Measurements from ENCODE around the gene HDLBP.

The HDLBP gene

GRCh38 chr2:241191081-241191480 lies 124.4 kb downstream of the HDLBP start:
- no peak for DNase-seq (ENCODE audit: low read depth in 1 of 2, low spot score in 1 of 2)
- Histone ChIP-seq H3K27me3 (ENCODE audit: insufficient read depth, poor library complexity, severe bottlenecking) (no peaks in the 10 kb centered on the region), H3K4me3 (replicated peaks; ENCODE audit: insufficient read depth, low read length) (no peak overlapping the region), H3K27ac (replicated peaks) (no peak overlapping the region)
- TF ChIP-seq REST (IDR thresholded peaks at IDR 0.05; ENCODE audit: insufficient replicate concordance, low read depth) (no peak), SPI1 (IDR thresholded peaks at IDR 0.05; ENCODE audit: borderline replicate concordance, low read depth) (no peak), POLR2AphosphoS5 (IDR thresholded peaks at IDR 0.05; ENCODE audit: low read depth) (no peak), GABPA (IDR thresholded peaks at IDR 0.05; ENCODE audit: low read depth) (no peak)
- TF ChIP-seq, protein P1, sequence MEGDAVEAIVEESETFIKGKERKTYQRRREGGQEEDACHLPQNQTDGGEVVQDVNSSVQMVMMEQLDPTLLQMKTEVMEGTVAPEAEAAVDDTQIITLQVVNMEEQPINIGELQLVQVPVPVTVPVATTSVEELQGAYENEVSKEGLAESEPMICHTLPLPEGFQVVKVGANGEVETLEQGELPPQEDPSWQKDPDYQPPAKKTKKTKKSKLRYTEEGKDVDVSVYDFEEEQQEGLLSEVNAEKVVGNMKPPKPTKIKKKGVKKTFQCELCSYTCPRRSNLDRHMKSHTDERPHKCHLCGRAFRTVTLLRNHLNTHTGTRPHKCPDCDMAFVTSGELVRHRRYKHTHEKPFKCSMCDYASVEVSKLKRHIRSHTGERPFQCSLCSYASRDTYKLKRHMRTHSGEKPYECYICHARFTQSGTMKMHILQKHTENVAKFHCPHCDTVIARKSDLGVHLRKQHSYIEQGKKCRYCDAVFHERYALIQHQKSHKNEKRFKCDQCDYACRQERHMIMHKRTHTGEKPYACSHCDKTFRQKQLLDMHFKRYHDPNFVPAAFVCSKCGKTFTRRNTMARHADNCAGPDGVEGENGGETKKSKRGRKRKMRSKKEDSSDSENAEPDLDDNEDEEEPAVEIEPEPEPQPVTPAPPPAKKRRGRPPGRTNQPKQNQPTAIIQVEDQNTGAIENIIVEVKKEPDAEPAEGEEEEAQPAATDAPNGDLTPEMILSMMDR (IDR thresholded peaks at IDR 0.05; ENCODE audit: insufficient read depth, low read length), result no peak

GRCh38 chr2:241190291-241190981 lies 125.0 kb downstream of the HDLBP start:
- TF ChIP-seq POLR2AphosphoS5 (IDR thresholded peaks at IDR 0.05; ENCODE audit: low read depth), result no peak
- TF ChIP-seq SPI1 (IDR thresholded peaks at IDR 0.05; ENCODE audit: borderline replicate concordance, low read depth), result no peak
- TF ChIP-seq, protein P1 (IDR thresholded peaks at IDR 0.05; ENCODE audit: insufficient read depth, low read length), result no peak
- TF ChIP-seq GABPA (IDR thresholded peaks at IDR 0.05; ENCODE audit: low read depth), result no peak
- no peak for TF ChIP-seq REST (IDR thresholded peaks at IDR 0.05; ENCODE audit: insufficient replicate concordance, low read depth)
- no peak overlapping the region for H3K27ac ChIP-seq (replicated peaks)
- H3K27me3 ChIP-seq (ENCODE audit: insufficient read depth, poor library complexity, severe bottlenecking), result no peaks in the 10 kb centered on the region
- DNase-seq (ENCODE audit: low read depth in 1 of 2, low spot score in 1 of 2), result no peak
- H3K4me3 ChIP-seq (replicated peaks; ENCODE audit: insufficient read depth, low read length), result no peak overlapping the region

DNA sequence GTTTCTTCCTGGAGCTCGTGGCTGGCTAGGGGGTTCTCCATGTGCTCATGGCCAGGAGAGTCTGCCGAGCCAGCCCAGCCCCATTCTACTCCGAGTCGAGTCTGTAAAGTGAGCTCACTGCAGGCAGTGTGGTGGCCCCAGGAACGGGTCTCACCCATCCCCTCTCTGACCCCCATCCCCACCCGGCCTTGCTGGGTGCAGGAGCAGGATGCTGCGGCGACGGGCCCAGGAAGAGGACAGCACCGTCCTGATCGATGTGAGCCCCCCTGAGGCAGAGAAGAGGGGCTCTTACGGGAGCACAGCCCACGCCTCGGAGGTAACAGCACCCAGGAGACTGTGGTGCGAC lies 125.6 kb downstream of the HDLBP start:
- Histone ChIP-seq H3K27me3 (ENCODE audit: insufficient read depth, poor library complexity, severe bottlenecking) (no peaks in the 10 kb centered on the region), H3K27ac (replicated peaks) (no peak overlapping the region), H3K4me3 (replicated peaks; ENCODE audit: insufficient read depth, low read length) (no peak overlapping the region)
- DNase-seq (ENCODE audit: low read depth in 1 of 2, low spot score in 1 of 2), result no peak
- no peak for TF ChIP-seq REST (IDR thresholded peaks at IDR 0.05; ENCODE audit: insufficient replicate concordance, low read depth)
- TF ChIP-seq GABPA (IDR thresholded peaks at IDR 0.05; ENCODE audit: low read depth), result no peak
- TF ChIP-seq, protein P1 (IDR thresholded peaks at IDR 0.05; ENCODE audit: insufficient read depth, low read length), result no peak

Measured in HL-60 (cell line).